Measurements from ENCODE around the gene OGFR. TPM values are rescaled to one million over a fixed set of nuclear protein-coding genes. Genes with fewer than 3 reads are reported as not detected.

OGFR gene
- total RNA-seq, 2 experiments from 2014 or later, result 54.5 to 56.0 TPM

- H3K4me3 ChIP-seq (ENCODE audit: low read length), result no peak overlapping the region
- no peaks in the 10 kb centered on the region for H3K36me3 Mint-ChIP-seq (ENCODE audit: low read depth)
- no peaks in the 10 kb centered on the region for H3K36me3 ChIP-seq (ENCODE audit: insufficient read depth, low read length)
- ChIA-PET POLR2A (no interaction called here), CTCF (no interaction called here)
- H3K27me3 ChIP-seq (ENCODE audit: control insufficient read depth in 1 of 2, insufficient read depth in 2 of 2, low read length in 2 of 2), result peaks cover 44 to 47% of the 10 kb centered on the region in 2 experiments
- peaks cover 12% of the 10 kb centered on the region for H3K4me1 Mint-ChIP-seq (ENCODE audit: low read depth)
- no peaks in the 10 kb centered on the region for H3K9me3 Mint-ChIP-seq
- no peak overlapping the region for H3K4me3 Mint-ChIP-seq
- DNase-seq, result no peak
- H3K27me3 Mint-ChIP-seq, result peaks cover 23% of the 10 kb centered on the region
- intact Hi-C loops (cut with DNase I, micrococcal nuclease), result no loop called here
- peaks cover 26% of the 10 kb centered on the region for H3K4me1 ChIP-seq (ENCODE audit: insufficient read depth, low read length)
- no peak for ATAC-seq (ENCODE audit: poor library complexity)
- H3K27ac ChIP-seq (ENCODE audit: low read depth in 1 of 2, low read length in 2 of 2), result no peak overlapping the region
- H3K27ac Mint-ChIP-seq, result no peak overlapping the region
- H3K9me3 ChIP-seq (ENCODE audit: control insufficient read depth in 1 of 2, insufficient read depth in 1 of 2, low read length in 2 of 2), result peaks cover 0 to 22% of the 10 kb centered on the region in 2 experiments
- no peak for TF ChIP-seq CTCF (IDR thresholded peaks at IDR 0.05)
These were observed 13.4 kb downstream of the OGFR start for GRCh38 chr20:62817975-62818591.

- Histone ChIP-seq H3K9me3 (ENCODE audit: control insufficient read depth in 1 of 2, insufficient read depth in 1 of 2, low read length in 2 of 2) (peaks cover 0 to 22% of the 10 kb centered on the region in 2 experiments), H3K4me1 (ENCODE audit: insufficient read depth, low read length) (peaks cover 26% of the 10 kb centered on the region), H3K36me3 (ENCODE audit: insufficient read depth, low read length) (no peaks in the 10 kb centered on the region), H3K27me3 (ENCODE audit: control insufficient read depth in 1 of 2, insufficient read depth in 2 of 2, low read length in 2 of 2) (peaks cover 44 to 47% of the 10 kb centered on the region in 2 experiments), H3K27ac (ENCODE audit: low read depth in 1 of 2, low read length in 2 of 2) (no peak overlapping the region), H3K4me3 (ENCODE audit: low read length) (no peak overlapping the region)
- Mint-ChIP-seq H3K27me3 (peaks cover 23% of the 10 kb centered on the region), H3K27ac (no peak overlapping the region), H3K36me3 (ENCODE audit: low read depth) (no peaks in the 10 kb centered on the region), H3K9me3 (no peaks in the 10 kb centered on the region), H3K4me3 (no peak overlapping the region), H3K4me1 (ENCODE audit: low read depth) (peaks cover 12% of the 10 kb centered on the region)
- DNase-seq (no peak), ATAC-seq (ENCODE audit: poor library complexity) (no peak)
- ChIA-PET POLR2A (no interaction called here), CTCF (no interaction called here)
- intact Hi-C loops (cut with DNase I, micrococcal nuclease), result no loop called here
- no peak for TF ChIP-seq CTCF (IDR thresholded peaks at IDR 0.05)
These were observed 14.2 kb downstream of the OGFR start for GRCh38 chr20:62818592-62819493.

GRCh38 chr20:62819494-62820174 is 15.0 kb downstream of the OGFR start:
- no peak overlapping the region for H3K4me3 Mint-ChIP-seq
- Histone ChIP-seq H3K4me1 (ENCODE audit: insufficient read depth, low read length) (peaks cover 34% of the 10 kb centered on the region), H3K27ac (ENCODE audit: low read depth in 1 of 2, low read length in 2 of 2) (no peak overlapping the region), H3K4me3 (ENCODE audit: low read length) (no peak overlapping the region), H3K27me3 (ENCODE audit: control insufficient read depth in 1 of 2, insufficient read depth in 2 of 2, low read length in 2 of 2) (peaks cover 44 to 46% of the 10 kb centered on the region in 2 experiments), H3K36me3 (ENCODE audit: insufficient read depth, low read length) (no peaks in the 10 kb centered on the region), H3K9me3 (ENCODE audit: control insufficient read depth in 1 of 2, insufficient read depth in 1 of 2, low read length in 2 of 2) (peaks cover 0 to 20% of the 10 kb centered on the region in 2 experiments)
- TF ChIP-seq CTCF (IDR thresholded peaks at IDR 0.05), result no peak
- ChIA-PET POLR2A (no interaction called here), CTCF (no interaction called here)
- peaks cover 12% of the 10 kb centered on the region for H3K4me1 Mint-ChIP-seq (ENCODE audit: low read depth)
- H3K27ac Mint-ChIP-seq, result no peak overlapping the region
- no peak for ATAC-seq (ENCODE audit: poor library complexity)
- intact Hi-C loops (cut with DNase I, micrococcal nuclease), result no loop called here
- peaks cover 23% of the 10 kb centered on the region for H3K27me3 Mint-ChIP-seq
- H3K36me3 Mint-ChIP-seq (ENCODE audit: low read depth), result no peaks in the 10 kb centered on the region
- H3K9me3 Mint-ChIP-seq, result no peaks in the 10 kb centered on the region
- DNase-seq, result no peak

Data from CD4-positive, alpha-beta T cell (primary cell).